AG09319 (cell line): ENCODE results near the gene DPP9.
"Not testable (repeated sequence)": the region's sequence is repeated elsewhere in the genome, so short reads cannot be mapped to it uniquely, and the experiment has no call there.

ENCODE experiments used
- DNase-seq: peaks from one replicate; pipeline ENCODE4 v3.0.0-alpha.2; 2010; ENCODE audit warnings: low read depth; ENCODE audit errors: extremely low read depth
- CTCF ChIP-seq: IDR thresholded peaks from 2 replicates; pipeline ENCODE4 v1.5.1; 2011; ENCODE audit warnings: low read depth, mild to moderate bottlenecking, inconsistent platforms, low read length, moderate library complexity

The DPP9 gene

GRCh38 chr19:4715529-4716221 is 8.0 kb downstream of the DPP9 start:
- no peak for DNase-seq
- no peak for TF ChIP-seq CTCF

GRCh38 chr19:4715178-4715528 is 8.5 kb downstream of the DPP9 start:
- DNase-seq = not testable (repeated sequence)

GRCh38 chr19:4714016-4714415 is 9.6 kb downstream of the DPP9 start:
- TF ChIP-seq CTCF = no peak
- DNase-seq = no peak

GRCh38 chr19:4713384-4713951 is 10.2 kb downstream of the DPP9 start:
- peak; percentile 83 for DNase-seq
- TF ChIP-seq CTCF = no peak

GRCh38 chr19:4712771-4713170 is 10.9 kb downstream of the DPP9 start:
- DNase-seq = no peak
- TF ChIP-seq CTCF = no peak

GRCh38 chr19:4711211-4711610 is 12.4 kb downstream of the DPP9 start:
- no peak for TF ChIP-seq CTCF
- no peak for DNase-seq

- TF ChIP-seq CTCF = no peak
- DNase-seq = no peak
Observed at GRCh38 chr19:4710281-4710600, 13.4 kb downstream of the DPP9 start.
